IMR-90 (cell line): ENCODE data around the gene NRARP.

Source experiments
- BHLHE40 ChIP-seq: fragments of 150-350 bp; IDR thresholded peaks from 2 replicates; pipeline ENCODE4 v1.6.1; 2016; ENCODE audit warnings: mild to moderate bottlenecking, low read depth, low read length
- CEBPB ChIP-seq: IDR thresholded peaks from 2 replicates; pipeline ENCODE4 v1.6.1; 2012; ENCODE audit warnings: low read depth, low read length, improper control_type of control experiment
- CHD1 ChIP-seq: IDR thresholded peaks from 2 replicates; pipeline ENCODE4 v1.6.1; 2012; ENCODE audit warnings: low read depth, low read length, improper control_type of control experiment
- CTCF ChIP-seq: conservative IDR thresholded peaks from 2 replicates; pipeline ENCODE4 v1.5.1; 2012; ENCODE audit warnings: mild to moderate bottlenecking, low read depth, low read length, improper control_type of control experiment
- FOS ChIP-seq: fragments of 150-350 bp; IDR thresholded peaks from 2 replicates; pipeline ENCODE4 v1.6.1; 2016; ENCODE audit warnings: low read depth, low read length
- MAFK ChIP-seq: IDR thresholded peaks from 2 replicates; pipeline ENCODE4 v1.6.1; 2012; ENCODE audit warnings: low read depth, low read length, improper control_type of control experiment
- MXI1 ChIP-seq: IDR thresholded peaks from 2 replicates; pipeline ENCODE4 v1.6.1; 2012; ENCODE audit warnings: low read depth, mild to moderate bottlenecking, low read length, moderate library complexity, borderline replicate concordance
- POLR2A ChIP-seq: IDR thresholded peaks from 2 replicates; pipeline ENCODE4 v1.6.1; 2012; ENCODE audit warnings: mild to moderate bottlenecking, low read depth, low read length
- RAD21 ChIP-seq: IDR thresholded peaks from 2 replicates; pipeline ENCODE4 v1.6.1; 2012; ENCODE audit warnings: low read length, improper control_type of control experiment

- no peak for TF ChIP-seq POLR2A
- no peak for TF ChIP-seq CTCF
- no peak for TF ChIP-seq CEBPB
- TF ChIP-seq RAD21, result no peak
- no peak for TF ChIP-seq CHD1
- no peak for TF ChIP-seq MXI1
- no peak for TF ChIP-seq BHLHE40
- no peak for TF ChIP-seq FOS
- no peak for TF ChIP-seq MAFK
These were observed 48.9 kb upstream of the NRARP start for GRCh38 chr9:137350696-137351584.
